ENCODE measurements around the gene ARHGAP44. TPM values are rescaled to one million over a fixed set of nuclear protein-coding genes. Genes with fewer than 3 reads are reported as not detected.

ARHGAP44 gene
- total and polyA plus RNA-seq, 9 of the 15 experiments (the other 6 are each of a cell fraction or from before 2014, with no cell fraction given) = 0.01 to 0.68 (median 0.07) TPM; not detected in 1

- Histone ChIP-seq H3K9ac (ENCODE audit: insufficient read depth in 1 of 2, low read depth in 2 of 2, low read length in 2 of 2) (no peak overlapping the region), H4K20me1 (replicated peaks; ENCODE audit: control insufficient read depth, insufficient read depth, low read length) (no peaks in the 10 kb centered on the region), H3K4me1 (replicated peaks in 1 of 2; ENCODE audit: control insufficient read depth in 2 of 2, insufficient read depth in 2 of 2, low read length in 2 of 2) (peaks cover 2 to 3% of the 10 kb centered on the region in 2 experiments; a peak in 2 of 5 replicates), H3K4me3 (no peak overlapping the region), H3K4me2 (ENCODE audit: insufficient read depth, low read length) (no peak overlapping the region), H2AFZ (ENCODE audit: low read depth, low read length) (no peak overlapping the region), H3K27me3 (ENCODE audit: control insufficient read depth in 2 of 2, insufficient read depth in 2 of 2, low read length in 2 of 2) (peaks cover 0 to 5% of the 10 kb centered on the region in 2 experiments; a peak in 2 of 5 replicates), H3K27ac (ENCODE audit: extremely low read depth, low read depth, low read length) (no peak overlapping the region), H3K79me2 (ENCODE audit: control insufficient read depth, insufficient read depth, low read length) (no peaks in the 10 kb centered on the region), H3K9me1 (ENCODE audit: control insufficient read depth, insufficient read depth, low read length) (no peaks in the 10 kb centered on the region), H3K9me3 (replicated peaks; ENCODE audit: control insufficient read depth, insufficient read depth, low read depth, low read length) (no peaks in the 10 kb centered on the region), H3K36me3 (ENCODE audit: control insufficient read depth, insufficient read depth, low read length) (0 out of 3 replicates have a peak, but pooled peaks cover 4% of the 10 kb centered on the region)
- TF ChIP-seq TCF7L2 (IDR thresholded peaks at IDR 0.05; ENCODE audit: low read depth, low read length) = no peak
- peak; percentile 54 for TF ChIP-seq MEIS2 (IDR thresholded peaks at IDR 0.05; ENCODE audit: partially characterized antibody)
- TF ChIP-seq CLOCK (CRISPR knock-in tag; IDR thresholded peaks at IDR 0.05; ENCODE audit: borderline replicate concordance) = no peak
- TF ChIP-seq FOXA3 (CRISPR knock-in tag; conservative IDR thresholded peaks at IDR 0.05 in 1 of 2, IDR thresholded peaks at IDR 0.05 in 1 of 2) = no peak
- TF ChIP-seq, protein P1, sequence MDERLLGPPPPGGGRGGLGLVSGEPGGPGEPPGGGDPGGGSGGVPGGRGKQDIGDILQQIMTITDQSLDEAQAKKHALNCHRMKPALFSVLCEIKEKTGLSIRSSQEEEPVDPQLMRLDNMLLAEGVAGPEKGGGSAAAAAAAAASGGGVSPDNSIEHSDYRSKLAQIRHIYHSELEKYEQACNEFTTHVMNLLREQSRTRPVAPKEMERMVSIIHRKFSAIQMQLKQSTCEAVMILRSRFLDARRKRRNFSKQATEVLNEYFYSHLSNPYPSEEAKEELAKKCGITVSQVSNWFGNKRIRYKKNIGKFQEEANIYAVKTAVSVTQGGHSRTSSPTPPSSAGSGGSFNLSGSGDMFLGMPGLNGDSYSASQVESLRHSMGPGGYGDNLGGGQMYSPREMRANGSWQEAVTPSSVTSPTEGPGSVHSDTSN (CRISPR knock-in tag; IDR thresholded peaks at IDR 0.05; ENCODE audit: low read depth) = no peak
- TF ChIP-seq, protein P1 (tag; conservative IDR thresholded peaks at IDR 0.05; ENCODE audit: low read depth) = peak; percentile 59
- TF ChIP-seq TAF9B (IDR thresholded peaks at IDR 0.05; ENCODE audit: partially characterized antibody) = no peak
- 0 out of 2 replicates have a peak, but pooled peaks have one; percentile 23 for TF ChIP-seq ETV1 (tag; conservative IDR thresholded peaks at IDR 0.05; ENCODE audit: low read depth)
- no peak for TF ChIP-seq TFAM (CRISPR knock-in tag; conservative IDR thresholded peaks at IDR 0.05)
- TF ChIP-seq PTRF (tag; IDR thresholded peaks at IDR 0.05) = no peak
- TF ChIP-seq KLF6 (CRISPR knock-in tag; IDR thresholded peaks at IDR 0.05; ENCODE audit: borderline replicate concordance) = no peak
- TF ChIP-seq NR2C1 (IDR thresholded peaks at IDR 0.05) = no peak
- TF ChIP-seq NR2C1 (tag; IDR thresholded peaks at IDR 0.05) = no peak
- no peak for TF ChIP-seq ARNT (IDR thresholded peaks at IDR 0.05)
- TF ChIP-seq, protein P2, sequence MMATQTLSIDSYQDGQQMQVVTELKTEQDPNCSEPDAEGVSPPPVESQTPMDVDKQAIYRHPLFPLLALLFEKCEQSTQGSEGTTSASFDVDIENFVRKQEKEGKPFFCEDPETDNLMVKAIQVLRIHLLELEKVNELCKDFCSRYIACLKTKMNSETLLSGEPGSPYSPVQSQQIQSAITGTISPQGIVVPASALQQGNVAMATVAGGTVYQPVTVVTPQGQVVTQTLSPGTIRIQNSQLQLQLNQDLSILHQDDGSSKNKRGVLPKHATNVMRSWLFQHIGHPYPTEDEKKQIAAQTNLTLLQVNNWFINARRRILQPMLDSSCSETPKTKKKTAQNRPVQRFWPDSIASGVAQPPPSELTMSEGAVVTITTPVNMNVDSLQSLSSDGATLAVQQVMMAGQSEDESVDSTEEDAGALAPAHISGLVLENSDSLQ (IDR thresholded peaks at IDR 0.05) = 0 out of 2 replicates have a peak, but pooled peaks have one; percentile 9
- intact Hi-C loops (cut with micrococcal nuclease) (no loop called here), in situ Hi-C loops (cut with MboI) (no loop called here)
- ChIA-PET CTCF (ENCODE audit: low intra/inter-chr PET ratio) (no interaction called here), POLR2A (no interaction called here)
- DNase-seq (ENCODE audit: extremely low read depth in 1 of 4, low spot score in 3 of 4) (no peak), FAIRE-seq (no peak), ATAC-seq (no peak)
- no TSS peak for BruUV-seq (replicated peaks)
- 7% methylated on average over 14 of the region's 14 CpGs for WGBS (ENCODE audit: insufficient coverage, low coverage, missing lambda C conversion rate)
These were observed 196.4 kb downstream of the ARHGAP44 start for GRCh38 chr17:12985431-12986293.

All from K562 (cell line).